Ectodermal cell (in vitro differentiated cells): ENCODE measurements around the gene UCN.
"Not testable (repeated sequence)": the region's sequence is repeated elsewhere in the genome, so short reads cannot be mapped to it uniquely, and the experiment has no call there.

Experiments
- H3K27ac ChIP-seq: 2 replicates; pipeline ENCODE4 v1.7.0; 2013; ENCODE audit warnings: mild to moderate bottlenecking, low read depth, low read length; ENCODE audit not compliant: insufficient read depth, poor library complexity, severe bottlenecking
- H3K27me3 ChIP-seq: 2 replicates; pipeline ENCODE4 v1.7.0; 2013; ENCODE audit warnings: mild to moderate bottlenecking, low read length; ENCODE audit not compliant: insufficient read depth, control insufficient read depth, poor library complexity, severe bottlenecking
- H3K36me3 ChIP-seq: one replicate; pipeline ENCODE4 v1.7.0; 2013; ENCODE audit warnings: low read length; ENCODE audit not compliant: control insufficient read depth, insufficient read depth
- H3K4me1 ChIP-seq: one replicate; pipeline ENCODE4 v1.7.0; 2013; ENCODE audit warnings: low read length; ENCODE audit not compliant: control insufficient read depth, insufficient read depth
- H3K4me3 ChIP-seq: 2 replicates; pipeline ENCODE4 v1.7.0; 2013; ENCODE audit warnings: low read depth, low read length, control low read depth; ENCODE audit not compliant: insufficient read depth
- H3K9me3 ChIP-seq: 2 replicates; pipeline ENCODE4 v1.7.0; 2013; ENCODE audit warnings: mild to moderate bottlenecking, low read length, moderate library complexity; ENCODE audit not compliant: control insufficient read depth
- WGBS, 2 experiments: methylation state at CpG; one replicate each; pipeline ENCODE4 v1.1.7; 2013; ENCODE audit warnings: missing lambda C conversion rate in 2 of 2; 5-methylcytosine and 5-hydroxymethylcytosine counted together

The UCN gene

DNA sequence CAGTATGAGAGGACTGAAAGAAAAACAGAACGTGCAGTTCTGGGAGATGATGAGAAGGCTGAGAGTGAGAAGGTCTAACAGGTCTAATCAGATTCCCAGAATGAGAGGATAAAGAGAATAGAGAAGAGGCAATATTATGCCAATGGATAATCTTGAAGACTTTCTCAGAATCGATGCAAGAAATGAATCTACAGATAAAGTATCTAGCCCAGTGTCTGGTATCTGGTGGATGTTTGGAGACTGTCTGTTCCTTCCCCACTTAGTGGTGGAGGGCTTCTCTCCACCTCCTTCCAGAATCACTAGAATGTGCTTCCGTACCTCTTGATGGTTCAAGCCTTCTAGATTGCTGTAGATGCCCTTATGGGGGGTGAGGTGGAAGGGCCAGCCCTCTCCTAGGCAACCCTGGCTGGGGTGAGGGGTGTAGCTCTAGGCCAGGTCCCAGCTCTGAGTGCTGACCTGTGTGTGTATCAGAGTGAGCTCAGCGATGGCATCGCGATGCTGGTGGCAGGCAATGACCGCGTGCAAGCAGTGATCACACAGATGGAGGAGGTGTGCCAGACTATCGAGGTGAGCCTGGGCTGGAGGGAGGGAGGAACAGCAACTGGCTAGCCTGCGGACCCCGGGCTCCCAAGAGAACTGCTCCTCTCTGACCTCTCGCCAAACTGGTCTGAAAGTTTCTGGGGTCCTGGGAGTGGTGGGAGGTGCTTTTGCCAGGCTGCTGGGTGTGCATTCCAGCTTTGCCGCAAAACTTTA, 3.6 kb downstream of the UCN start:
- Histone ChIP-seq H3K36me3 (peaks cover 3% of the 10 kb centered on the region), H3K27me3 (peaks cover 51% of the 10 kb centered on the region), H3K4me3 (no peak overlapping the region), H3K27ac (no peak overlapping the region), H3K9me3 (no peaks in the 10 kb centered on the region), H3K4me1 (peaks cover 10% of the 10 kb centered on the region)
- WGBS, 2 experiments, result 90 to 96% methylated on average over 13 of the region's 13 CpGs

DNA sequence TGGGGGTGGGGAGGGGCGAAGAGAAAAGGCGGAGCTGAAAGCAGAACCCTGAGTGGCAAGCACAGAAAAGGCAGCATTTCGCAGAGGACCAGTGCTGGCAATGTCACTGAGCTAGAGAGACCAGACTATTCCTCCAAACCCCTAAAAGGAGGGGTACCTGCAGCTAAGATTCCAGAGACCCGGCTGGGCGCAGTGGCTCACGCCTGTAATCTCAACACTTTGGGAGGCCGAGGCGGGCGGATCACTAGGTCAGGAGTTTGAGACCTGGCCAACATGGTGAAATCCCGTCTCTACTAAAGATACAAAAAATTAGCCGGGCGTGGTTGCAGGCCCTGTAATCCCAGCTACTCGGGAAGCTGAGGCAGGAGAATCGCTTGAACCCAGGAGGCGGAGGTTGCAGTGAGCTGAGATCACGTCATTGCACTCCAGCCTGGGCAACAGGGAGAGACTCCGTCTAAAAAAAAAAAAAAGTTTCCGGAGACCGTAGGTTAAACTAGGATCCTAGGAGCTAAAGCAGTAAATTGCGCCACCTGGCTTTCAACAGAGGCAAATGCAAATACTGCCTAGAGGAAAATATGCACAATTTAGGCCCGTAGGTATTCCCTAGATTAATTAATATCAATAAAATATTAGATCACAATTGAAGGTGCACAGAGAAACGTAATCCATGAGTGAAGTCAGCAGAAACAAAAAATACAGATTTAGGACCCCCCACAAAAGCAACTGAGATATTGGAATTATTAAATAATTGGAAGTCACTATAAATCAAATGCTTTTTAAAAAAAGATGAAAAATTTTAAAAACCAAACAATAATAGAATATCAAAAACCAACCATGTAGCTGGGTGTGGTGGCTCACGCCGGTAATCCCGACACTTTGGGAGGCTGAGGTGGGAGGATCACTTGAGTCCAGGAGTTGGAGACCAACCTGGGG, 4.9 kb downstream of the UCN start:
- no peaks in the 10 kb centered on the region for H3K9me3 ChIP-seq
- no peak overlapping the region for H3K4me3 ChIP-seq
- H3K4me1 ChIP-seq, result peaks cover 10% of the 10 kb centered on the region
- no peak overlapping the region for H3K27ac ChIP-seq
- peaks cover 42% of the 10 kb centered on the region for H3K27me3 ChIP-seq
- no peaks in the 10 kb centered on the region for H3K36me3 ChIP-seq
- WGBS, 2 experiments, result 50 to 53% methylated on average over 23 of the region's 25 CpGs

DNA sequence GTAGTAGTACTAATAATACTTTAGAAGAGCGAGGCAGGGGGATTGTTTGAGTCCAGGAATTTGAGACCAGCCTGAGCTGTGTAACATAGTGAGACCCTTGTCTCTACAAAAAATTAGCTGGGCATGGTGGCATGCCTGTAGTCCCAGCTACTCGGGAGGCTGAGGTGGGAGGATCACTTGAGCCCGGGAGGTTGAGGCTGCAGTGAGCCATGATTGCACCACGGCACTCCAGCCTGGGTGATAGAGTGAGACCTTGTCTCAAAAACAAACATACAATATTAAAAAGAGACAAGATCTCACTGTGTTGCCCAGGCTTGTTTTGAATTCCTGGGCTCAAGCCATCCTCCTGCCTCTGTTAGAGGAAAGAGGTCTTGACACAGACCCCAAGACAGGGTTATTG, 7.6 kb downstream of the UCN start:
- H3K4me3 ChIP-seq, H3K4me1 ChIP-seq, H3K36me3 ChIP-seq, H3K27ac ChIP-seq, H3K9me3 ChIP-seq: not testable (repeated sequence)
- WGBS, 2 experiments, result 93 to 95% methylated on average over 4 of the region's 4 CpGs
- peaks cover 15% of the 10 kb centered on the region for H3K27me3 ChIP-seq

DNA sequence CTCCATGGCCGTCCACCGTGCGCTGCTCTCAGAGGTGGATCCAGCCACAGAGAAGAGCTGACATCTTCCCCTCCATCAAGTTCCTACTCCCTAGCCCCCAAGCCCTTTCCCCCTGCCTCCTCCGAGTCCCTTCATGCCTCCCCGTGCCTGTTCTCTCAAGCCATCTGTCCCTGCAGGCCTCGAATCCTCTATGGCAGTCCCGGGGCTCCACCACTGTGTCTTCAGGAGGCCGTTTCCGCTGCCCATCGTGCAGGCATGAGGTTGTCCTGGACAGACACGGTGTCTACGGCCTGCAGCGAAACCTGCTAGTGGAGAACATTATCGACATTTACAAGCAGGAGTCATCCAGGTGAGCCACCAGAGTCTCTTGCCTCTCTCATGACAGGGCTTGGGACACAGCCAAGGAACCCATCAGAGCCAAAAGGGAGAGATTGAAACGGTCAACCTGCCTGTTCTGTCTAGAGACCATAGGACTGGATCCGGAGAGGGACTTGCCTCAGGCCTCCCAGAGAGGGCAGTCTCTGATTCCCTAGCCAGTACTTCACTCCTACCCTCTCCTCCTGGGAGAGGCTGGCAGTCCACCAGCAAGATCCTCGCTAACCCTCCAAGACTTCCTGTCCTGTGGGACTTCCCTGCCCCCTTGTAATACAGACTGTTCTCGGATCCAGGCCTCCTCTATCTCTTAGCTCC, 9.7 kb downstream of the UCN start:
- Histone ChIP-seq H3K4me1 (no peaks in the 10 kb centered on the region), H3K27me3 (no peaks in the 10 kb centered on the region), H3K9me3 (no peaks in the 10 kb centered on the region), H3K36me3 (no peaks in the 10 kb centered on the region), H3K4me3 (no peak overlapping the region), H3K27ac (no peak overlapping the region)
- 92% methylated on average over 18 of the region's 18 CpGs for WGBS, 2 experiments

DNA sequence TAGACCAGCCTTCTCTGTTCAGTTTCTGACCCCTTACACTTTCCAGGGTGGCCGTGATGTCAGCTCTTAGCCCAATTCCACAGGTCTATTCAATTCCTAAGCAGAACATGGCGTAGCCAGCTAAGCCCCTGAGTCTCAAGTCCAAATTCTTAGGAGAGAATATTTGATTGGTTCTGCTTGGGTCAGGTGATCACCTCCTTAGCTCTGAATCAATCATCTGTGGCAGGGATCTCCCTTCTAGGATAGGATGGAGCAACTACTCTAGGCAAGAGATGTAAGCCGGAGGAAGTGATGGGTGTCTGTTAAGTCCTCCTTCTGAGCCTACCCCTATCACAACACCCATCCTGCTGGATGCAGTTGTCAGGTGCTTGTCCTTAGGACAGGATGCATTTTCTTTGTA, 11.1 kb downstream of the UCN start:
- no peaks in the 10 kb centered on the region for H3K4me1 ChIP-seq
- WGBS, 2 experiments, result 91 to 97% methylated on average over 3 of the region's 3 CpGs

DNA sequence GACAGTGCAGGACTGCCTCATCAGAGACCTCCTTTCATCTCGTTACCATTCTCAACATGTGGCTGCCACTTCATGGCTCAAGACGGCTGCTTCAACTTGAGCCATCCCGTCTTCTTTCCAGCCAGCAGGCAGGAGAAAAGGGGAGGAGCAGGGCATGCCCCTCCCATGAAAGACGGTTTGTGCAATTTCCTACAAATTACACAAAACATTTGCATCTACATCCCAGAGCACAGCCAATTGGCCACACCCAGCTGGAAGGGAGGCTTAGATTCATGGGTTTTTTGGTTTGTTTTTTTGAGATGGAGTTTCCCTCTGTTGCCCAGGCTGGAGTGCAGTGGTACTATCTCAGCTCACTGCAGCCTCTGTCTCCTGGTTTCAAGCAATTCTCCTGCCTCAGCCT, 11.8 kb downstream of the UCN start:
- no peak overlapping the region for H3K4me3 ChIP-seq
- 76 to 79% methylated on average over 3 to 4 of the region's 4 CpGs for WGBS, 2 experiments
- H3K36me3 ChIP-seq, result no peaks in the 10 kb centered on the region
- H3K27me3 ChIP-seq, result peaks cover 6% of the 10 kb centered on the region
- H3K9me3 ChIP-seq, result no peaks in the 10 kb centered on the region
- no peak overlapping the region for H3K27ac ChIP-seq
- no peaks in the 10 kb centered on the region for H3K4me1 ChIP-seq

More for the DNA sequence above, 11.1 kb downstream of the UCN start:
- H3K27me3 ChIP-seq, result no peaks in the 10 kb centered on the region
- no peak overlapping the region for H3K4me3 ChIP-seq
- H3K9me3 ChIP-seq, result no peaks in the 10 kb centered on the region
- H3K36me3 ChIP-seq, result no peaks in the 10 kb centered on the region
- no peak overlapping the region for H3K27ac ChIP-seq

DNA sequence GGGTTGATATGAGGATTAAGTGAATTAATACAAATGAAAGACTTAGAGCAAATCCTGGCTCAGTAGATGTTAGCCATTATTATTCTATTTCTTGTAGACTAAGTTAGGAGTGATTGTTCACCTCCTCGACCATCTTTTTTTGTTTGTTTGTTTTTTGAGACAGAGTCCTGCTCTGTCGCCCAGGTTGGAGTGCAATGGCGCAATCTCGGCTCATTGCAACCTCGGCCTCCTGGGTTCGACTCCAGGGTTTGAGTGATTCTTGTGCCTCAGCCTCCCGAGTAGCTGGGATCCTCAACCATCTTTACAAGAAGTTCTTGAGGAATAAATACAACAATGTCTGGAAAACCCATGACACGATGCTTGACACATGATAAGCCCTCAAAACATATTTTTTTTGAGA, 13.3 kb downstream of the UCN start:
- 89 to 92% methylated on average over 8 of the region's 8 CpGs for WGBS, 2 experiments
- Histone ChIP-seq H3K36me3 (no peaks in the 10 kb centered on the region), H3K9me3 (no peaks in the 10 kb centered on the region), H3K27ac (no peak overlapping the region), H3K4me3 (no peak overlapping the region), H3K27me3 (peaks cover 6% of the 10 kb centered on the region), H3K4me1 (no peaks in the 10 kb centered on the region)

DNA sequence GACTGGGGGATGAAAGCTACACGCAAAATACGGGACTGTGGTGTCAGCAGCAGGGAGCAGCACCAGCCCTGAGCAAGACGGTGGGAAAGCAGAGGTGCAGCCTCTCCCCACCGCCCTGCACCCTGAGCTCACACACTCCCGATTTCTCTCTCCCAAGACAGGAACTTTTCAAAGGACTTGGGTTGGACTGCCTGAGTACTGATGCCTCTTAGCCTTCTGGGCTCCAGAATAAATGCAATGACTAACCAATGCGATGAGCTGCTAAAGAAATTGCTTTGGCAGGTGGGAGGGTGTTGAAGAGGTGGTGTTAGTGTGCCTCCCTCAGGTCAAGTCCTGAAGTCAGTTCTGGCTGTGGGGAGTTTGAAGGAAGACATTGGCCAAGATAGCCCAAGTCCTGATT, 16.4 kb downstream of the UCN start:
- no peaks in the 10 kb centered on the region for H3K36me3 ChIP-seq
- no peak overlapping the region for H3K4me3 ChIP-seq
- no peaks in the 10 kb centered on the region for H3K4me1 ChIP-seq
- no peak overlapping the region for H3K27ac ChIP-seq
- 32 to 34% methylated on average over 6 of the region's 6 CpGs for WGBS, 2 experiments
- H3K27me3 ChIP-seq, result peaks cover 6% of the 10 kb centered on the region
- no peaks in the 10 kb centered on the region for H3K9me3 ChIP-seq

DNA sequence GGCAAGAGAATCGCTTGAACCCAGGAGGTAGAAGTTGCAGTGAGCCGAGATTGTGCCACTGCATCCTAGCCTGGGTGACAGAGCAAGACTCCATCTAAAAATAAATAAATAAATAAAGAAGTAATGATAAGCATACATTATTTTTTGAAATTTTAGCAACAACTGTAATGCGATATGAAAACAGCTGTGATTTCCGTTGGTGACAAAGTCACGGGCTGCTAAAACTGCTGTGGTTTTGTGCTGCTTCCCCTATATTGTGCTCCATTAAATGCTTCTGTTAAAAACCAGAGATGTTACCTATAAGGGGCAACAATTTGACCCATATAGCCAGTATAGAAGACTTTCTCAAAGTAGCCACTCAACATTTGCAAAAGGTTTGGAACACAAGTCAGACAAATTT, 17.7 kb downstream of the UCN start:
- H3K4me1 ChIP-seq, result no peaks in the 10 kb centered on the region
- H3K4me3 ChIP-seq, result no peak overlapping the region
- H3K27me3 ChIP-seq, result peaks cover 6% of the 10 kb centered on the region

DNA sequence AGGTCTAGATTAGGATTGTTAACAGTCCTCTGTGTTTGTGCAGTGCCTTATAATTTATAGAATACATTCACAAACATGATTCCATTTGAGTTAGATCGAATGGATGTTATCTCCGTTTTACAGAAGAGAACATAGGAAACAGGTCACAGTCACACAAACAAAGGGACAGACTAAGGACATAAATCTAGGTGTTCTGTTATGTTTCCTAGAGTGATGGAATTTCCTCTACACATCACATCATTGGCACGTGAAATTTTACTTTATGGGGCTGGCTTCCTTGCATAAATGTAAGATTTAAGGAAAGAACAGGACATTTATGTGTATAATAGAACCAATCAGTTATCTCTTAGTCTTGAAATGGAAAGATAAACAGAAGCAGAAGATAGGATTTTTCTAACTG, 19.6 kb downstream of the UCN start:
- H3K27ac ChIP-seq, result no peak overlapping the region
- no peaks in the 10 kb centered on the region for H3K9me3 ChIP-seq
- H3K27me3 ChIP-seq, result peaks cover 10% of the 10 kb centered on the region
- no peaks in the 10 kb centered on the region for H3K4me1 ChIP-seq
- no peak overlapping the region for H3K4me3 ChIP-seq
- no peaks in the 10 kb centered on the region for H3K36me3 ChIP-seq
- 88 to 100% methylated on average over 2 to 3 of the region's 3 CpGs for WGBS, 2 experiments

More for the DNA sequence above, 17.7 kb downstream of the UCN start:
- H3K36me3 ChIP-seq, result no peaks in the 10 kb centered on the region
- WGBS, 2 experiments, result 93 to 98% methylated on average over 5 of the region's 5 CpGs
- H3K27ac ChIP-seq, result no peak overlapping the region
- no peaks in the 10 kb centered on the region for H3K9me3 ChIP-seq
